ENCODE data around the gene PIWIL4.

PIWIL4 gene

GRCh38 chr11:94583866-94584500, 16.8 kb downstream of the PIWIL4 start:
- intact Hi-C loops (cut with micrococcal nuclease), result loop anchor here (5.0 kb wide), 1 partner anchor 37 kb away; no protein-coding TSS in a partner anchor
- Mint-ChIP-seq H3K9me3 (no peaks in the 10 kb centered on the region), H3K27me3 (no peaks in the 10 kb centered on the region), H3K27ac (peak overlapping the region; percentile 89), H3K36me3 (ENCODE audit: low read depth) (peaks cover 9% of the 10 kb centered on the region), H3K4me3 (peak overlapping the region; percentile 25), H3K4me1 (ENCODE audit: low read depth) (peaks cover 45% of the 10 kb centered on the region)

- Mint-ChIP-seq H3K9me3 (no peaks in the 10 kb centered on the region), H3K4me1 (ENCODE audit: low read depth) (peaks cover 45% of the 10 kb centered on the region), H3K27me3 (no peaks in the 10 kb centered on the region), H3K4me3 (no peak overlapping the region), H3K27ac (peak overlapping the region; percentile 89), H3K36me3 (ENCODE audit: low read depth) (peaks cover 18% of the 10 kb centered on the region)
- intact Hi-C loops (cut with micrococcal nuclease), result loop anchor here (5.0 kb wide), 1 partner anchor 38 kb away; no protein-coding TSS in a partner anchor
Measured at GRCh38 chr11:94584978-94585377, 17.8 kb downstream of the PIWIL4 start.

- intact Hi-C loops (cut with micrococcal nuclease), result no loop called here
- peaks cover 45% of the 10 kb centered on the region for H3K4me1 Mint-ChIP-seq (ENCODE audit: low read depth)
- no peaks in the 10 kb centered on the region for H3K9me3 Mint-ChIP-seq
- no peak overlapping the region for H3K4me3 Mint-ChIP-seq
- H3K27ac Mint-ChIP-seq, result no peak overlapping the region
- H3K27me3 Mint-ChIP-seq, result no peaks in the 10 kb centered on the region
- H3K36me3 Mint-ChIP-seq (ENCODE audit: low read depth), result peaks cover 23% of the 10 kb centered on the region
Measured at GRCh38 chr11:94585399-94585798, 18.2 kb downstream of the PIWIL4 start.

GRCh38 chr11:94586546-94586945, 19.4 kb downstream of the PIWIL4 start:
- H3K27ac Mint-ChIP-seq, result no peak overlapping the region
- no peaks in the 10 kb centered on the region for H3K9me3 Mint-ChIP-seq
- peaks cover 34% of the 10 kb centered on the region for H3K36me3 Mint-ChIP-seq (ENCODE audit: low read depth)
- intact Hi-C loops (cut with micrococcal nuclease), result no loop called here
- H3K4me1 Mint-ChIP-seq (ENCODE audit: low read depth), result peaks cover 38% of the 10 kb centered on the region
- no peaks in the 10 kb centered on the region for H3K27me3 Mint-ChIP-seq
- no peak overlapping the region for H3K4me3 Mint-ChIP-seq

GRCh38 chr11:94586978-94587377, 19.8 kb downstream of the PIWIL4 start:
- Mint-ChIP-seq H3K27ac (no peak overlapping the region), H3K4me1 (ENCODE audit: low read depth) (peaks cover 34% of the 10 kb centered on the region), H3K36me3 (ENCODE audit: low read depth) (peaks cover 34% of the 10 kb centered on the region), H3K9me3 (no peaks in the 10 kb centered on the region), H3K4me3 (no peak overlapping the region), H3K27me3 (no peaks in the 10 kb centered on the region)
- intact Hi-C loops (cut with micrococcal nuclease), result no loop called here

GRCh38 chr11:94588366-94588942, 21.3 kb downstream of the PIWIL4 start:
- Mint-ChIP-seq H3K27me3 (no peaks in the 10 kb centered on the region), H3K36me3 (ENCODE audit: low read depth) (peaks cover 34% of the 10 kb centered on the region), H3K27ac (no peak overlapping the region), H3K4me3 (no peak overlapping the region), H3K9me3 (no peaks in the 10 kb centered on the region), H3K4me1 (ENCODE audit: low read depth) (peaks cover 20% of the 10 kb centered on the region)
- intact Hi-C loops (cut with micrococcal nuclease), result no loop called here

GRCh38 chr11:94590352-94591041, 23.3 kb downstream of the PIWIL4 start:
- Mint-ChIP-seq H3K4me1 (ENCODE audit: low read depth) (peaks cover 5% of the 10 kb centered on the region), H3K9me3 (no peaks in the 10 kb centered on the region)

GRCh38 chr11:94593030-94593429, 25.9 kb downstream of the PIWIL4 start:
- intact Hi-C loops (cut with micrococcal nuclease), result no loop called here
- H3K27ac Mint-ChIP-seq, result no peak overlapping the region
- H3K27me3 Mint-ChIP-seq, result no peaks in the 10 kb centered on the region
- no peak overlapping the region for H3K4me3 Mint-ChIP-seq
- H3K4me1 Mint-ChIP-seq (ENCODE audit: low read depth), result no peaks in the 10 kb centered on the region
- peaks cover 47% of the 10 kb centered on the region for H3K36me3 Mint-ChIP-seq (ENCODE audit: low read depth)
- H3K9me3 Mint-ChIP-seq, result no peaks in the 10 kb centered on the region

More at GRCh38 chr11:94590352-94591041, 23.3 kb downstream of the PIWIL4 start:
- Mint-ChIP-seq H3K27ac (no peak overlapping the region), H3K27me3 (no peaks in the 10 kb centered on the region), H3K36me3 (ENCODE audit: low read depth) (peaks cover 50% of the 10 kb centered on the region), H3K4me3 (no peak overlapping the region)
- intact Hi-C loops (cut with micrococcal nuclease), result no loop called here

- no peaks in the 10 kb centered on the region for H3K9me3 Mint-ChIP-seq
- peaks cover 42% of the 10 kb centered on the region for H3K36me3 Mint-ChIP-seq (ENCODE audit: low read depth)
- peak overlapping the region; percentile 42 for H3K27ac Mint-ChIP-seq
Measured at GRCh38 chr11:94595076-94595475, 27.9 kb downstream of the PIWIL4 start.

GRCh38 chr11:94597896-94598295, 30.7 kb downstream of the PIWIL4 start:
- Mint-ChIP-seq H3K4me3 (no peak overlapping the region), H3K36me3 (ENCODE audit: low read depth) (peaks cover 32% of the 10 kb centered on the region), H3K27me3 (no peaks in the 10 kb centered on the region), H3K4me1 (ENCODE audit: low read depth) (peaks cover 16% of the 10 kb centered on the region), H3K27ac (no peak overlapping the region), H3K9me3 (no peaks in the 10 kb centered on the region)
- intact Hi-C loops (cut with micrococcal nuclease), result loop anchor here (2.0 kb wide), 1 partner anchor 79 kb away; no protein-coding TSS in a partner anchor

More at GRCh38 chr11:94595076-94595475, 27.9 kb downstream of the PIWIL4 start:
- peaks cover 12% of the 10 kb centered on the region for H3K4me1 Mint-ChIP-seq (ENCODE audit: low read depth)
- intact Hi-C loops (cut with micrococcal nuclease), result no loop called here
- no peak overlapping the region for H3K4me3 Mint-ChIP-seq
- no peaks in the 10 kb centered on the region for H3K27me3 Mint-ChIP-seq

GRCh38 chr11:94599510-94599909, 32.3 kb downstream of the PIWIL4 start:
- peaks cover 19% of the 10 kb centered on the region for H3K4me1 Mint-ChIP-seq (ENCODE audit: low read depth)
- peak overlapping the region; percentile 58 for H3K27ac Mint-ChIP-seq
- intact Hi-C loops (cut with micrococcal nuclease), result loop anchor here (2.0 kb wide), 1 partner anchor 81 kb away; no protein-coding TSS in a partner anchor
- H3K27me3 Mint-ChIP-seq, result no peaks in the 10 kb centered on the region
- no peak overlapping the region for H3K4me3 Mint-ChIP-seq
- no peaks in the 10 kb centered on the region for H3K9me3 Mint-ChIP-seq
- peaks cover 28% of the 10 kb centered on the region for H3K36me3 Mint-ChIP-seq (ENCODE audit: low read depth)

- peak overlapping the region; percentile 9 for H3K4me3 Mint-ChIP-seq
- H3K27me3 Mint-ChIP-seq, result no peaks in the 10 kb centered on the region
- peaks cover 22% of the 10 kb centered on the region for H3K36me3 Mint-ChIP-seq (ENCODE audit: low read depth)
- intact Hi-C loops (cut with micrococcal nuclease), result loop anchor here (1.0 kb wide), 1 partner anchor 83 kb away; no protein-coding TSS in a partner anchor
- peak overlapping the region; percentile 75 for H3K27ac Mint-ChIP-seq
- no peaks in the 10 kb centered on the region for H3K9me3 Mint-ChIP-seq
- H3K4me1 Mint-ChIP-seq (ENCODE audit: low read depth), result peaks cover 19% of the 10 kb centered on the region
Measured at GRCh38 chr11:94602430-94603372, 35.5 kb downstream of the PIWIL4 start.

GRCh38 chr11:94603587-94603986, 36.4 kb downstream of the PIWIL4 start:
- Mint-ChIP-seq H3K4me3 (no peak overlapping the region), H3K4me1 (ENCODE audit: low read depth) (peaks cover 18% of the 10 kb centered on the region), H3K27me3 (no peaks in the 10 kb centered on the region), H3K27ac (no peak overlapping the region), H3K36me3 (ENCODE audit: low read depth) (peaks cover 30% of the 10 kb centered on the region), H3K9me3 (no peaks in the 10 kb centered on the region)
- intact Hi-C loops (cut with micrococcal nuclease), result loop anchor here (1.0 kb wide), 1 partner anchor 84 kb away; no protein-coding TSS in a partner anchor
